HTR-8/SVneo (cell line): ENCODE results near the gene ITIH2.
"Not testable (repeated sequence)": the region's sequence is repeated elsewhere in the genome, so short reads cannot be mapped to it uniquely, and the experiment has no call there.

ENCODE experiments used
- DNase-seq: peaks from one replicate; pipeline ENCODE4 v3.0.0; 2011; ENCODE audit warnings: low spot score, mixed read lengths; ENCODE audit not compliant: insufficient read length
- FAIRE-seq: peaks from 2 replicates; lab custom pipeline; 2011; peaks lifted over from hg19 to GRCh38; lab: Jason Lieb, UNC

The ITIH2 gene

DNA sequence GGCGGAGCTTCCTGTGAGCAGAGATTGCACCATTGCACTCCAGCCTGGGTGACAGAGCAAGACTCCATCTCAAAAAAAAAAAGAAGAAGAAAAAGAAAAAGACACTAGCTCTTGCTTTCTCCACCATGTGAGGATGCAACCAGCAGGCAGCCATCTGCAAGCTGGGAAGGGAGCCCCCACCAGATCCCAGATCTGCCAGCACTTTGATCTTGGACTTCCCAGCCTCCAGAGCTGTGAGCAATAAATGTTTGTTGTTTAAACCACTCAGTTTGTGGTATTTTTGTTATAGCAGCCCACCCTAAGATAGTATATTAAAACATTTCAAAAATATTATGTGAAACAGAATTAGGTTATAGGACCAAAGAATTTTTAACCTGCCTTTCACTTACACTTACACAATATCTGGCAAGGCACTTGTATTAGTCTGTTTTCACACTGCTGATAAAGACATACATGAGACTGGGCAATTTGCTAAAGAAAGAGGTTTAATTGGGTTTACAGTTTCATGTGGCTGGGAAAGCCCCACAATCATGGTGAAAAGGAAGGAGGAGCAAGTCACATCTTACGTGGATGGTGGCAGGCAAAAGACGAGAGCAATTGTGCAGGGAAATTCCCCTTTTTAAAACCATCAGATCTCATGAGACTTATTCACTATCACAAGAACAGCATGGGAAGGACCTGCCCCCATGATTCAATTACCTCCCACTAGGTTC lies 12.1 kb upstream of the ITIH2 start:
- FAIRE-seq: not testable (repeated sequence)

DNA sequence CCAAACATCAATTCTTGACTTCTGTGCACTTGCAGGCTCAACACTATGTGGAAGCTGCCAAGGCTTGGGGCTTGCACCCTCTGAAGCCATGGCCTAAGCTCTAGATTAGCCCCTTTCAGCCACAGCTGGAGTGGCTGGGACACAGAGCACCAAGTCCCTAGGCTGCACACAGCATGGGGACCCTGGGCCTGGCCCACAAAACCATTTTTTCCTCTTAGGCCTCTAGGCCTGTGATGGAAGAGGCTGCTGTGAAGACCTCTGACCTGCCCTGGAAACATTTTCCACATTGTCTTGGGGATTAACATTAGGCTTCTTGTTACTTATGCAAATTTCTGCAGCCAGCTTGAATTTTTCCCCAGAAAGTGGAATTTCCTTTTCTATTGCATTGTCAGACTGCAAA lies 10.7 kb upstream of the ITIH2 start:
- DNase-seq, FAIRE-seq: not testable (repeated sequence)

More for the DNA sequence above, 12.1 kb upstream of the ITIH2 start:
- not testable (repeated sequence) for DNase-seq

DNA sequence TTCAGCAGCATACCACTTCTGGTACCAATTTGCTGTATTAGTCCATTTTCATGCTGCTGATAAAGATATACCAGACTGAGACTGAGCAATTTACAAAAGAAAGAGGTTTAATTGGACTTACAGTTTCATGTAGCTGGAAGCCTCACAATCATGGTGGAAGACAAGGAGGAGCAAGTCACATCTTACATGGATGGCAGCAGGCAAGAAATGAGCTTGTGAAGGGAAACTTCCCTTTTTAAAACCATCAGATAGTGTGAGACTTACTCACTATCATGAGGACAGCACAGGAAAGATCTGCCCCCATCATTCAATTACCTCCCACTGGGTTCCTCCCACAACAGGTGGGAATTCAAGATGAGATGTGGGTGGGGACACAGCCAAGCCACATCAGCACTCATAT lies 9.9 kb upstream of the ITIH2 start:
- not testable (repeated sequence) for DNase-seq, FAIRE-seq

- FAIRE-seq (no peak), DNase-seq (no peak)
Measured at GRCh38 chr10:7696545-7696944, 6.6 kb upstream of the ITIH2 start.

- no peak for DNase-seq
- FAIRE-seq: no peak
Measured at GRCh38 chr10:7697426-7697825, 5.7 kb upstream of the ITIH2 start.

DNA sequence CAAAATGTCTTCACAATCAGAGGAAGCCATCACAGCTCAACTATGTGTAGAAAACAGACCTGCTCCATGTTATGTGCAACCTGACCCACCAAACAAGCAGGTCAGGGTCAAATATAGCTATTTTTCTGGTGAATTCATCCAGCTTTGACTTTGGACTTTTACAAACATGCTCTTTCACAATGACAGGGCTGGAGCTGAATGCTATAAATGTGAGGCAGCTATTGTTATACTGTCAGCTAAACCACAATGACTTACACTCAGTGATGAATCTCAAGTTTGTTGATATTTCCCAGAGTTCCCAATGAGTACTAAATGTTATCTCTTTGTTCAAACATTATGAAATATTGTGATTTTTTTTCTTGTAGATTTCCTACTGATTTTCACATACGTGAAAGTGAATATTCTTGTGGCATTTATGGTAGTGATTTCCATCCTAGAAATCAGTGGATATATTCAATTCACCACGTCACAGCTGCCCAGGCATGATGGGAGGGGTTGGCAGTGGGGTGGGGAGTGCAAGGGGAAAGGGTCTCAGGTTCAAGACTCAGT lies 2.5 kb upstream of the ITIH2 start:
- DNase-seq (no peak), FAIRE-seq (no peak)

- no peak for FAIRE-seq
- no peak for DNase-seq
Measured at GRCh38 chr10:7701158-7701742, 1.9 kb upstream of the ITIH2 start.

DNA sequence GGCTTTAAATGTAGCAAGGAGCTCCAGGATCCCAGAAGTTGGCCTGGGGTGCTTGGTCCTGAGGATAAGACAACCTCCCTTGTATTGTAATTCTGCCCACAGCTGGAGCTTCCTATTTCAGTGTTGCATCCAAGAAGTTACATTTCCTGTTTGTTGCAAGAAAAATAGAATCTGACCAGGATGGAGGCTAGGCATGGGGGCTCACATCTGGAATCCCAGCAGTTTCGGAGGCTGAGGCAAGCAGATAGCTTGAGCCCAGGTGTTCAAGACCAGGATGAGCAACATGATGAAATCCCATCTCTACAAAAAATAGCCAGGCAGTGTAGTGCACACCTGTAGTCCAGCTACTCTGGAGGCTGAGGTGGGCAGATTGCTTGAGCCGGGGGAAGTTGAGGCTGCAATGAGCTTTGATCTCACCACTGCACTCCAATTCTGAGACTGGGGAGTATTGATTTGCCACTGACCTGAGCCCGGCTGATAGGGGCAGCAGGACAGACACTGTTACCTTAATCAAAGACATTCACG lies 766 bp upstream of the ITIH2 start:
- DNase-seq (no peak), FAIRE-seq (no peak)

- no peak for DNase-seq
- no peak for FAIRE-seq
Measured at GRCh38 chr10:7704071-7705016, 1.2 kb downstream of the ITIH2 start.

- FAIRE-seq: no peak
Measured at GRCh38 chr10:7705341-7705740, 2.2 kb downstream of the ITIH2 start.

GRCh38 chr10:7706534-7707073 lies 3.5 kb downstream of the ITIH2 start:
- FAIRE-seq (no peak), DNase-seq (no peak)

More at GRCh38 chr10:7705341-7705740, 2.2 kb downstream of the ITIH2 start:
- no peak for DNase-seq

- DNase-seq (no peak), FAIRE-seq (no peak)
Measured at GRCh38 chr10:7707102-7707501, 4.0 kb downstream of the ITIH2 start.

- FAIRE-seq: no peak
Measured at GRCh38 chr10:7707858-7708622, 4.9 kb downstream of the ITIH2 start.

DNA sequence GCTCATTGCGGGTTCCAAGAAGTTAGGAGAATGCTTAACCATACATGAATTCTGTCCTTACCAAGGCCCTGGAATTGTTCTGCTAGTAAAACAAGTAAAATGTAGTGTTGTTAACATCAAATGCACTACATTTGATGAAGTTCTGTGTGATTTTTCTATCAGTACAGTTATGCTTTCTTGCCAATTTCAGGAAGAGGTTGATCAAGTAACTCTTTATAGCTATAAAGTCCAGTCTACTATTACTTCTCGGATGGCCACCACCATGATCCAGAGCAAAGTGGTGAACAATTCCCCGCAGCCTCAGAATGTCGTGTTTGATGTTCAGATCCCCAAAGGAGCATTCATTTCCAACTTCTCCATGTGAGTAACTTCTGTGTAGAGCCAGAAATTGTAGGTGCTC lies 5.7 kb downstream of the ITIH2 start:
- FAIRE-seq (no peak), DNase-seq (no peak)

More at GRCh38 chr10:7707858-7708622, 4.9 kb downstream of the ITIH2 start:
- no peak for DNase-seq

- FAIRE-seq (no peak), DNase-seq (no peak)
Measured at GRCh38 chr10:7710446-7710845, 7.3 kb downstream of the ITIH2 start.

DNA sequence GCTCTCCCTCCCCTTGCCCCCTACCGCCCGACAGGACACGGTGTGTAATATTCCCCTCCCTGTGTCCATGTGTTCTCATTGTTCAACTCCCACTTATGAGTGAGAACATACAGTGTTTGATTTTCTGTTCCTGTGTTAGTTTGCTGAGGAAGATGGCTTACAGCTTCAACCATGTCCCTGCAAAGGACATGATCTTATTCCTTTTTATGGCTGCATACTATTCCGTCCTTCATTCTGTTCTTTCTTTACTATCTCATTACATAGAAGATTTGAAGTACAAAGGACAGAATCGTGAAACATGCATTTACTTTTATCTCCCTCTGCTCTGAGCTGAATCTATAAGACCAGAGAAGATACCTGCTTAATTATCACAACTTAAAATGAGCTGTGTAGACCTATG lies 8.0 kb downstream of the ITIH2 start:
- not testable (repeated sequence) for FAIRE-seq, DNase-seq

DNA sequence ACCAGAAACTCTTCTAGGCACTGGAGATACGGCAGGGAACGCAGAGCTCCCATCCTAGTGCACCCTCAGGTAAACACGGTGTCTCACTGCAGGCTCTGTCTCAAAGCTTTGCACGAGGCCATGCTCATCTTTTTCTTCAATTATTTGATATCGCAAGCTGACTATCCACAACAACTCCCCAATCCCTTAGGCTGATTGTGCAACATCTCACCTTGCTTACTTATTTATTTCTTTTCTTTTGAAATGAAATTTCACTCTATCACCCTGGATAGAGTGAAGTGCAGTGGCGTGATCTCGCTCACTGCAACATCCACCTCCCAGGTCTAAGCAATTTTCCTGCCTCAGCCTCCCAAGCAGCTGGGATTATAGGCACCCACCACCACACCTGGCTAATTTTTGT lies 12.4 kb downstream of the ITIH2 start:
- FAIRE-seq (no peak), DNase-seq (no peak)

DNA sequence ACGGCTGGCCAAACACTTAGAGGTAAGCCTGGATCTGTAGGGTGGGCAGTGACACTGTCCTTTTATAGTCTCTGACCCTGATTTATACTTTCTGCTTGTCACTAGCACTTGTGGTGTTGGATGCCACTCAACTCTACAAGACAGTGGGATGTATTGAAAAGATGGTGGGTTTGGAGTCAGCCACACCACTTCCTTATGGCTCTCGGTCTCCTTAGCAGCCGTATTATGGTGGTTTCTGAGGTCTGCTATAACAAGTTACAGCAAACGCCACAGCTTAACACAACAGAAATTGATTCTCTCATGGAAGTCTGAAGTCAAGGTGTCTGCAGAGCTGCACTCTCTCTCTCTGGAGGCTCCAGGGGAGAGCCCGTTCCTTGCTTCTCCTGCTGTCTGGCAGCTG lies 14.7 kb downstream of the ITIH2 start:
- DNase-seq (no peak), FAIRE-seq (no peak)

GRCh38 chr10:7718685-7719084 lies 15.6 kb downstream of the ITIH2 start:
- DNase-seq (no peak), FAIRE-seq (no peak)
